H7 (cell line): Measurements from ENCODE around the gene FAF1. TPM values are rescaled to one million over a fixed set of nuclear protein-coding genes. Genes with fewer than 3 reads are reported as not detected.

ENCODE experiments used
- total RNA-seq: library from RNA; depleted of rRNA; stranded (reverse); fragments of >200 nt; shearing (Covaris generic); gene quantifications from 2 replicates; pipeline ENCODE4 v1.2.3, GENCODE V29; 2014; rRNA removed

Gene FAF1
- total RNA-seq, 1 experiment from 2014 or later = 99.9 TPM

Other genes starting within 250 kb of the FAF1 start
- gene CDKN2C, start 10.0 kb upstream of the FAF1 start, total RNA-seq = 0.31 TPM in 1 of 2 replicates, not detected in the other
- not detected in 2 replicates for gene C1orf185, start 142.0 kb upstream of the FAF1 start, total RNA-seq